Aorta (tissue), 5 donors: ENCODE measurements around the gene PSMB3. TPM values are rescaled to one million over a fixed set of nuclear protein-coding genes. Genes with fewer than 3 reads are reported as not detected.
A peak's percentile ranks its signal among the peaks of the same experiment; 100 is the strongest.
"Not testable (repeated sequence)": the region's sequence is repeated elsewhere in the genome, so short reads cannot be mapped to it uniquely, and the experiment has no call there.

Experiments used
- ATAC-seq: fragments of 200-7000 bp; cut with Tn5 transposase; one replicate; pipeline ENCODE4 v1.9.1; 2022; ENCODE audit warnings: moderate library complexity; ENCODE audit not compliant: low FRiP score
- DNase-seq, 2 donors: peaks; one replicate each; pipeline ENCODE4 v3.0.0-alpha.2; 2020
- H3K27ac ChIP-seq, 2 donors: one replicate each; pipeline ENCODE4 v1.5.1; 2013; ENCODE audit warnings: low read length in 2 of 2, mild to moderate bottlenecking in 2 of 2, moderate library complexity in 2 of 2, control low read depth in 1 of 2, inconsistent platforms in 1 of 2, low read depth in 1 of 2
- H3K27me3 ChIP-seq, 2 donors: one replicate each; pipeline ENCODE4 v1.6.1; 2013; ENCODE audit warnings: control low read depth in 1 of 2, low read length in 1 of 2, mild to moderate bottlenecking in 1 of 2, moderate library complexity in 1 of 2; ENCODE audit not compliant: insufficient read depth in 2 of 2, control insufficient read depth in 1 of 2
- H3K36me3 ChIP-seq, 2 donors: one replicate each; pipeline ENCODE4 v1.6.1; 2013; ENCODE audit warnings: control low read depth in 1 of 2, low read length in 1 of 2, mild to moderate bottlenecking in 1 of 2; ENCODE audit not compliant: insufficient read depth in 2 of 2, control insufficient read depth in 1 of 2
- H3K4me1 ChIP-seq, 2 donors: one replicate each; pipeline ENCODE4 v1.6.1; 2013; ENCODE audit warnings: low read length in 2 of 2, control low read depth in 1 of 2, mild to moderate bottlenecking in 1 of 2, moderate library complexity in 1 of 2; ENCODE audit not compliant: insufficient read depth in 2 of 2, control insufficient read depth in 1 of 2
- H3K4me3 ChIP-seq, 2 donors: one replicate each; pipeline ENCODE4 v1.5.1; 2013; ENCODE audit warnings: low read length in 2 of 2, control low read depth in 1 of 2, mild to moderate bottlenecking in 1 of 2
- H3K9me3 ChIP-seq: one replicate; pipeline ENCODE4 v1.6.1; 2013; ENCODE audit warnings: mild to moderate bottlenecking, low read length; ENCODE audit not compliant: control insufficient read depth
- WGBS, 2 donors: extraction: QIAGEN DNeasy Blood & Tissue Kit; methylation state at CpG; one replicate each; pipeline ENCODE4 v1.1.7; 2013; 5-methylcytosine and 5-hydroxymethylcytosine counted together
- intact Hi-C, 2 donors: fragments of 100-400 bp; cut with DNase I; formaldehyde crosslinking; loops; one replicate each; pipeline versions ENCODE4 v1.14.2 to v1.15.0; 2022
- polyA plus RNA-seq, 2 donors: library from polyadenylated mRNA; stranded (reverse); fragments of 200-250 nt; gene quantifications; one replicate each; pipeline ENCODE4 v1.2.3, GENCODE V29; 2013
- total RNA-seq, 2 donors: library from RNA; stranded (reverse); fragmentation: NEBNext Ultra II Directional; extraction: Animal tissue kit (Norgen Biotek cat#: 25700); gene quantifications; one replicate each; pipeline ENCODE4 v1.2.1, GENCODE V29; 2021
- donor health status: healthy with polysubstance abuse.
- donor health status: Bipolar disorder and iron deficiency.
- donor health status: DM: no; HTN: no; CAD: no.
- donor health status: DM: no; HTN: no; CAD: no.
- donor health status: DM: yes; HTN: yes; CAD: no.

PSMB3 gene
- total and polyA plus RNA-seq, 4 donors, result 99.9 to 183 (median 137) TPM

- H3K4me1 ChIP-seq, result no peaks in the 10 kb centered on the region
- H3K9me3 ChIP-seq, result no peaks in the 10 kb centered on the region
- 47 to 53% methylated on average over 16 of the region's 16 CpGs for WGBS, 2 donors
- DNase-seq (peak in 1 of 2 donors; percentile 80), ATAC-seq (no peak)
- no peaks in the 10 kb centered on the region for H3K27me3 ChIP-seq
- intact Hi-C loops, result no loop called here
- peaks cover 0 to 2% of the 10 kb centered on the region in 2 donors for H3K36me3 ChIP-seq
- no peak overlapping the region for H3K4me3 ChIP-seq
- no peak overlapping the region for H3K27ac ChIP-seq
Observed at GRCh38 chr17:38724337-38724988, 28.1 kb upstream of the PSMB3 start.

GRCh38 chr17:38725066-38725465 lies 27.5 kb upstream of the PSMB3 start:
- H3K4me1 ChIP-seq, result no peaks in the 10 kb centered on the region
- DNase-seq (no peak), ATAC-seq (no peak)
- no peaks in the 10 kb centered on the region for H3K9me3 ChIP-seq
- no peaks in the 10 kb centered on the region for H3K27me3 ChIP-seq
- peaks cover 0 to 2% of the 10 kb centered on the region in 2 donors for H3K36me3 ChIP-seq
- intact Hi-C loops, result no loop called here
- no peak overlapping the region for H3K4me3 ChIP-seq
- 58 to 70% methylated on average over 10 of the region's 10 CpGs for WGBS, 2 donors
- H3K27ac ChIP-seq, result no peak overlapping the region

- H3K9me3 ChIP-seq, ATAC-seq, H3K4me3 ChIP-seq, DNase-seq, H3K27me3 ChIP-seq, H3K4me1 ChIP-seq, H3K36me3 ChIP-seq, H3K27ac ChIP-seq, intact Hi-C loops: not testable (repeated sequence)
- WGBS, 2 donors, result 79 to 83% methylated on average over 7 to 8 of the region's 8 CpGs
Observed at GRCh38 chr17:38726145-38726544, 26.4 kb upstream of the PSMB3 start.

GRCh38 chr17:38727736-38728135 lies 24.8 kb upstream of the PSMB3 start:
- H3K27me3 ChIP-seq, result no peaks in the 10 kb centered on the region
- H3K4me1 ChIP-seq, result no peaks in the 10 kb centered on the region
- intact Hi-C loops, result loop anchor here in 1 of 2 donors (2.0 kb wide), 1 partner anchor 21 kb away; no protein-coding TSS in a partner anchor
- DNase-seq, result no peak
- H3K4me3 ChIP-seq, result no peak overlapping the region
- H3K27ac ChIP-seq, result no peak overlapping the region
- no peaks in the 10 kb centered on the region for H3K36me3 ChIP-seq
- H3K9me3 ChIP-seq, result no peaks in the 10 kb centered on the region
- WGBS, 2 donors, result 89 to 90% methylated on average over 5 of the region's 5 CpGs
- no peak for ATAC-seq

- DNase-seq, result no peak
- Histone ChIP-seq H3K27ac (no peak overlapping the region), H3K27me3 (no peaks in the 10 kb centered on the region), H3K9me3 (no peaks in the 10 kb centered on the region), H3K4me3 (no peak overlapping the region), H3K36me3 (no peaks in the 10 kb centered on the region), H3K4me1 (no peaks in the 10 kb centered on the region)
- intact Hi-C loops, result loop anchor here in 1 of 2 donors (2.0 kb wide), 1 partner anchor 22 kb away; no protein-coding TSS in a partner anchor
- 77 to 80% methylated on average over 8 of the region's 8 CpGs for WGBS, 2 donors
- no peak for ATAC-seq
Observed at GRCh38 chr17:38728290-38728831, 24.2 kb upstream of the PSMB3 start.

GRCh38 chr17:38729368-38729885 lies 23.1 kb upstream of the PSMB3 start:
- ATAC-seq, result no peak
- intact Hi-C loops, result loop anchor here in 1 of 2 donors (2.0 kb wide), 1 partner anchor 23 kb away; no protein-coding TSS in a partner anchor
- Histone ChIP-seq H3K9me3 (no peaks in the 10 kb centered on the region), H3K4me3 (peak overlapping the region; percentile 39 to 48), H3K36me3 (no peaks in the 10 kb centered on the region), H3K27me3 (no peaks in the 10 kb centered on the region), H3K27ac (peak overlapping the region in 1 of 2 donors; percentile 84), H3K4me1 (no peaks in the 10 kb centered on the region)
- 19 to 21% methylated on average over 14 of the region's 14 CpGs for WGBS, 2 donors
- DNase-seq, result no peak

GRCh38 chr17:38729886-38730525 lies 22.5 kb upstream of the PSMB3 start, which contains the start of gene CISD3:
Gene CISD3 (plus strand): TSS chr17:38730341. CDS start chr17:38730359, 18 bp downstream.
- no peaks in the 10 kb centered on the region for H3K9me3 ChIP-seq
- 0 to 1% methylated on average over 44 to 92 of the region's 92 CpGs for WGBS, 2 donors
- H3K27me3 ChIP-seq, result no peaks in the 10 kb centered on the region
- no peaks in the 10 kb centered on the region for H3K36me3 ChIP-seq
- ATAC-seq (peak; percentile 93), DNase-seq (peak; percentile 91 to 96)
- no peaks in the 10 kb centered on the region for H3K4me1 ChIP-seq
- intact Hi-C loops, result loop anchor here in 1 of 2 donors (2.0 to 10.0 kb wide), 2 partner anchors 23 to 425 kb away; partner anchors contain the start of gene PLXDC1
- H3K4me3 ChIP-seq, result peak within 1 kb of the TSS; percentile 50 to 69
- peak within 1 kb of the TSS in 1 of 2 donors; percentile 84 for H3K27ac ChIP-seq

GRCh38 chr17:38730526-38731379 lies 21.8 kb upstream of the PSMB3 start:
- WGBS, 2 donors, result 14 to 17% methylated on average over 26 to 27 of the region's 27 CpGs
- Histone ChIP-seq H3K9me3 (no peaks in the 10 kb centered on the region), H3K36me3 (no peaks in the 10 kb centered on the region), H3K27ac (peak overlapping the region in 1 of 2 donors; percentile 65), H3K27me3 (no peaks in the 10 kb centered on the region), H3K4me3 (peak overlapping the region; percentile 50 to 69), H3K4me1 (no peaks in the 10 kb centered on the region)
- no peak for ATAC-seq
- intact Hi-C loops, result loop anchor here in 1 of 2 donors (10.0 kb wide), 1 partner anchor 424 kb away; the partner anchor contains the start of gene PLXDC1
- DNase-seq, result peak; percentile 75 to 89
